ENCODE data around the gene LDLRAD4.

Gene LDLRAD4

DNA sequence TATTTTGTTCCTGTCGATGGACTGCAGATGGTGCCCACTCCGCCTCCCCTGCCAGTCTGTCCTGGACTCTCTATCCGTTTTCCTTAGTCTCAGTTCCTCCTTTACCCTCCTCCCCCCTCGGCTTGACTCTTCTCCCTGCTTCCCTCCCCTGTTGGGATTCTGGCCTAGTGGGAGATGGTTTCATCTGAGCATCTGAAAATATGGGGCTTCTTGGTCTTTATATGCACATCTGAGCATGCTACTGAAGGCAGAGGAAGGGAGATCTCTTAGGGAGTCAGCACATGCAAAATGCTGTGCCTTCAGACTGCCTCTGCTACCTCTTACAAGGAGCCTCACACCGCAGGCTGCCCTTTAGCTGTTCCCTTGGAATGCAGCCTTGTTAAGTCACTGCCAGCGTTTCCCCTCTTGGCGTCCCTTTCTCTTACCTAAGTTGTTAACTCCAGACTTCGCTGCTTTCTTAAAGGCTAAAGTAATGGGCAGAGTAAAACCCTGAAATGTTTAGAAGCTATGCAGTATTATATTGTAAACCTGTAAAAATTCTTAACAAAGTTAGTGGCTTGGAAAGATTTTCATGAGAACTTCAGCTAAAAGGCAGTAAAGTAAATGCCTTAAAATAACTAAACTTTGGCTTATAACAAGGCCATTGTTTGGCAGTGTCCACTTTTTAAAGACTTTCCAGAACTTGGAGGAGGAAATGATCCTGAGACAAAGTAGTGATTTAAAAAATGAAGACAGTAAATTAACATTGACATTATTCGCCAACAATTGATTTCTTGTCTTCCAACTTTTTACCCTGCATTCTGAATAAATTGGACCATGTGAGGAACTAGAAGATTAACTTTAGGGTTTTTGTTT lies 49.8 kb downstream of the LDLRAD4 start:
- no peak for DNase-seq

DNA sequence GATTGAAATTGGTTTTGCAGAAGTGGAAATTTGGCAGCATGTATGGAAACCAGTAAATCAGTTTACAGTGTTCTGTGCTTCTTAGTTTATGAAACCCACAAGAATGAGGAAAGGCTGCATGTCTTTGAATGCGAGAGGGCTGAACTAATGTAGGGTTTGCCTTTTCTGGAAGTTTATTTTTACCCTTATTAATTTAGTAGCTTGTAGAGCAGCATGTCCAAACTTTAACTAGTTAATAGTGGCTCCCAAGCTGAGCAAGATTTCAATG lies 50.4 kb downstream of the LDLRAD4 start:
- DNase-seq, result no peak

DNA sequence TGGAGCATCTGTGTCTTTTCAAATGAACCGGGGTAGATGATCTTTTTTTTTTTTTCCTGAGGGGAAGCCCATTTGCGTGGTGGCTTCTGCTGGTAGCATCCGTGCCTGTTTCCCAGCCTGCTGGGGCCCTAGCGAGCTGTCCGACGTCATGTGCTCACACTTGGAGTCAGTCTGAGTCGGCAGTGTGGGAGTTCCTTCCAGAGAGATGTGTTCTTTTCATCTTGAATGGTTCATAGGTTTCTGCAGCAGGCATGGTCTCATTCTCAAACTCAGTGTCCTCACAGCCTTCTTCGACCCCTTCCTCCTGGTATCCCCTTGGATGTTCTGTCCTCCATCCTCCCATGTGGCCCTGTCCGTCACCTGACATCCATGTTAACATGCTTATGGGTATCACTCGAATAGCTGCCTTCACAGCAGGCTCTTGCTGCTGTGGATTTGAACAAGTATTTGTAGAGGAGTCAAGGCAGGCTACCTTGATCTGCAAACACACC lies 51.0 kb downstream of the LDLRAD4 start:
- no peak for DNase-seq

DNA sequence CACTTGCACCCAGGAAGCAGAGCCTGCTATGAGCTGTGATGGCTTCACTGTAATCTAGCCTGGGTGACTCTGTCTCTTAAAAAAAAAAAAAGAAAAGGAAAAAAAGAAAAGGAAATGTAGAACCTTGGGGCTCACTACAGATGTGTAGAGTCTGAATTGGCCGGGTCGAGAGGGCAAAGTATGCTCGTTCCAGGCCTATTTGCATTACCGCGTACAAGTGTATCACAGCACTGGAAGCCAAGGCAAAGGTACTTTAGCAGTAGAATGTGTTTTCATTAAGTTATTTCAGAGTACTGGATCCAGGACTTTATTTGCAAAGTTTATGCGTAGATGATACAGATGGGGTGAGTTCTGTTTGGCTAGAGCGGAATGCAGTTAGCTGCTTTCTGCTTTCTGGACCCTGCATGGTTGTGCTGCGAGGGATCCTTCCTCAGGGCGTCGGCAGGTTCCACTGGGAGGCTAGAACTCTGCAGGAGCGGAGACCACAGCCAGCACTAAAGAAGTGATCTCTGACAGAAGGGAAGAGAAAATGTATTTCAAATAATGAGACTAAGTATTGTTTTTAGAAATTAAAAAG lies 51.8 kb downstream of the LDLRAD4 start:
- no peak for DNase-seq

DNA sequence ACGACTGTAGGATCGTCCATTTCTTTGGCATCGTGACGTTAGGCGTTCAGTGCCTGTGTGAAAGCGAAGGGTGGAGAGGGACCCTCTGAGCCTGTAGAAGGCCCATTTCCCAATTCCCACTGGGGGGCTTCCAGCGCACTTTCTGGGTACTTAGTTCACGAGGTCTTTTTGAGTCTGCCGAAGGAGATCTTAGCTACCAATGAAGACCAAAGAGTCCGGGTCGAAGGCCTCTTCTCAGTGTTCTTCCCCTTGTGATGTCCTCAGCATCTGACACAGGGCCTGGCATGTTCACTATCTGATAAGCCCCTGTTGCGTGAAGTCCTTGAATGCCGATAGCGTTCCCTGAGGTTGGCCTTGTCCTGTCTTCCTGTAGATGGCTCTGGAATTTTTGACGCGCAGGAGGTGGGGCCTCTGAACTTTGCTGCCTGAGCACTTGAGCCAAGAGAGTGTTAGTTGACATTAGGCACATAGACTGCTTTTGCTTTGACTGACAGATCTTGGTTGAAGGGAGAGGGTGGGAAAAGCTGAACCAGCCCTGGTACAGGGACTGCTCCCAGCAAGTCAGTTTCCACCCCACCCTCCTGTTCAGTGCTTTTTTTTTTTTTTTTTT lies 52.8 kb downstream of the LDLRAD4 start:
- DNase-seq, result no peak

DNA sequence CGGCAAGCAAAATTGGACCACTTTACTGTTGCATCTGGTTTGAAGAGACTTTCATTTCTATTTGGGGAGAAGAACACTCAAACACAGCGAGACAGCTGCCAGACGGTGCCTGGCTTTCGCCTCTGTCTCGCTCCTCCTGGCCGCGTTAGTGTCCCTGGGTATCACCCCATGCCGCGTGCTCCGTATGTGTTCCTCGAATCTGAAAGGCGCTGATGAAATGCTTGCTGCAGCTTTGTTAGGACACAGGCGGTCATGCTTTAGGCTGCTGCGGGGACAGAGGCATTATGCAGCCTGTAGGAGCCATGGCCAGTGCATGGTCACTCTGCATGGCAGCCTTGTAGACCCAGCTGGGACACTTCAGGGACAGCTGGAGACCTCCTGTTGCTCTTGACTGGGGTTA lies 53.9 kb downstream of the LDLRAD4 start:
- DNase-seq, result no peak

DNA sequence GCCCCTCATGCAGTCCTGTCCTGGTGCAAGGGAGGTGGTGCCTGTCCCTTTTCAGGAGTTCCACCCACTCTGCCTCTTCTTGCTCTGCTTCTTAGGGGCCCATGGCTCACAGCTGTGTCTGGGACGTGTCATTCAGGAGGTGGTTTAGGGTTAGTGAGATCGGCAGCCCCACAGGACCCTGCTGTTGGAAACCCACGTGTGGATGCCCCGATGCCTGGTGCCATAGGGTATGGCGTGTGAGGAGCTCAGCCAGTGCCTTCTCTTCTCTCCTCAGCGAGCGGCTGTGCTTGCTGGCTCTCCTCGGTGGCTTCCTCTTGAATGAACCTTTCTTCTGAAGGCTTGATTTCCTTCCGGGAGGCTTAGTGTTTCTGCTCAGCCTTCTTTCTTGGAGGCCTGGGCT lies 55.2 kb downstream of the LDLRAD4 start:
- DNase-seq, result peak; percentile 48

DNA sequence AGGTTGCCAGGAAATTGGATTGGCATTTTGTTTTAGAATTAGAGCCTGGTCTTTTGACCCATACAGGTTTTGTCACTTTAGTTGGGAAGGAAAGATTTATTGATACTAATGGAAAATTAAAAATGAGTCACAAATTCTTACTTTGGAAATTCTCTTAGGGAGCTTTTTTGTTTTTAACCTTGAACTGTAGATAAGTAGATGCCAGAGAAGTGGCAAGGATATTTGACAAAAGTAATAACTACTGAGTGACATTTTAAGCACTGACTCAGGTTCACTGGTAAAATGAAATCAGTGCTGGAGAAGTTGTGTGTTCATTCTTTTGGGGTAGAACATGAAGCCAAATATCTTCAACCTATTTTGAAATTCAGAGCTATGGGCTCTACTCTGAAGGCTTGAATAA lies 56.5 kb downstream of the LDLRAD4 start:
- DNase-seq, result no peak

DNA sequence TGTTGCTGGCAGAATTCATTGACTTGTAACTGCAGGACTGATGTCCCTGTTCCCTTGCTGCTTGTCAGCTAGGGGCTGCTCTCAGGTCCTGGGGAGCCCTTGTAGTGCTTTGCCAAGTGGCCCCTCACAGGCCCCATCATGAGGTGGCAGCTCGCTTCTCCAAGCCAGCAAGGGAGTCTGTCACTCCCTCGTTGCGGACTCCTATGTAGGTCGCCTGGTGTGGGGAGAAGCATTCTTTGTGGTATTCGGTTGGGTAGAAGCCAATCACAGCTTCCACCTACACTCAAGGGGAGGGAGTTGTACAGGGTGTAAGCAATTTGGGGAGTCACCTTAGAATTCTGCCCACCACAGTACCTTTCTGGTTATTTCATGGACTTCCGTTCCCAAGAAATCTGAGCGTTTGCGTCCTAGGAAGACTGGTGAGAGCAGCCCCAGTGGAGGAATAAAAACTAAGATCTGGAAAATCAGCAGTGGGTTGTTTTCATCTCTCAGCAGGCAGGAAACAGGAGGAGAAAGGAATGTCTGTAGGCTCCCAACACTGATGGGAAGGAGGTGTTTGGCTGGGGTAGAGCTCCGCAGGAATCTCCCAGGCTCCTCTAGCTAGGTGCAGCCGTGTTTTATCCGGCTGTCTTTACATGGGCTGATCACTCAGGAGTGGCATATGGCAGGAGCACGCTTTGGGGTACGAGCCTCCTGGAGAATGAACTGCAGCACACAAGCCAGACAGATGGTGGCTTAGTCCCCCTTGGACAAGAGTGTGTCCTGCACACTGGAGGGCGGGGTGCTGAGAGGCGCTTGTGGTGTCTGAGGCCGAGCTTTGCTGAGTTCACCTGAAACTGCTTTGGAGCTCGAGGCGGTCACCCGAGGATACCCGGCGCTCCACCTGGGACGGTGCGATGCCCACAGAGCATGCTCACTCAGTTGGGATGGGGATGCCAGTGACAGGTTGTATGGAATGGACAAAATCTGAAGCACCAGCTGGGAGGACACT lies 58.3 kb downstream of the LDLRAD4 start:
- DNase-seq, result peak; percentile 54

DNA sequence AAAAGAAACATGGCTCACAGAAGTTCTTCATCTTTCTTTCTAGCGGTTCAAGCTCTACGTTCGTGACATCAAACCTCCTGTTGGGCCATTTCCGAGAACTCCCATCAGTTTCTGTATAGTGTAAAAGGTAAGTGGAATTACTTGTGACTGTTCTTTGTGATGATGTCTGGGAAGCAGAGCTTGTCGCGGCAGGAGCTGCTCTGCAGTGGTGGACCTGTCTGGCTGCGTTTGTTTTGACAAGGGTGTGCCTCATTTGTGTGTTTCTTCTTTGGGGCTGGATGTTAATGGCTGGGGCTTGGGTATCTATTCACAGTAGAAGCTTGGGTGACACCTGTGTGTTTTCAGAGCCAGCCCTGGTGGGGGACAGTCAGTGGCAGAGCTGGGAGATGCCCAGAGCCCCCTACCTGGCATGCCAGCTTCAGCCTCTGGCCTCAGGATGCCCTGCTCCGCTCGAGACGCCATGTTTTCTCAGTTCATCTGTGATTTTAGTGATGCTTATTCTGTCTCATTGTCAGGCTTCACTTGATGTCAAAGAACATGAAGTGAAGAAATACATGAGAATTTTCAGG lies 59.6 kb downstream of the LDLRAD4 start:
- no peak for DNase-seq

DNA sequence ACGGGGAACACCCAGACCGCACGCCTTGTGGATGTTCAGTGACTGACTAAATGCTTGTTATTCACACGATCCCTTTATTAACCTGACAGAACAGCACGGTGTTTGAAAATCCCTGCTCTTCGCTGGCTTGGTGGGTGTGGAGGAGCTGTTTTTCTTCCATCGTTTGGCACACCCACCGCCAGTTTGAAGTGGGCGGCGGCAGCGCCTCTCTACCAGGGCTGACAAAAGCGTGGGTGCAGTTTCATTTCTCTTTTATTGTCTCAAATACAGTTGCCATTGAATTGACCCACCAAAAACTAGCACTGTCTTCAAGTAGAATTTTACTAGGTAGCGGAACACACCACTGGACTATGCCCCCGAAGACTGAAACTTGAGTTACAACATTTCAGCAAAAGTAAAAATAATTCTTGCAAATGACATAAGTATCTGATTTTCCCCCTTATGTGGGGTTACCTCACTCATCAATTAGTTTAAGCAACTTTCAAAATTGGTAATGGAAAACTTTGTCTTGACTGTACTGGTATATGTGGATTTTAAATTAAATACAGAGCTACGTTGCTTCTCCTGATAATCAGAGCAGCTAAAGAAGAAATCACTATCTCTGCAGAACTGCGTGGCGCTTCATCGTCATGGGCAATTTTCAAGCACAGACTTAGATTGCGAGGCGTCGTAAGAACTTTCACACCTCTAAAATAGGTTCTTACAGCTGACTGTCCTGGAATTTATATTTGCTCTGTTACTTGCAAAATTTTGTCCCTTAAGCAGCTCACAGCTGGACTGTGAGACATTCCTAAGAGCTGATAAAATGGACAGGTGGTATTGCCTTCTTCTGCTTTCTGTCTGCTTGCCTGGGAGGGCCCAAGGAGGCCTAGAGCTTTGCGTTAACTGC lies 60.9 kb downstream of the LDLRAD4 start:
- peak; percentile 32 for DNase-seq

DNA sequence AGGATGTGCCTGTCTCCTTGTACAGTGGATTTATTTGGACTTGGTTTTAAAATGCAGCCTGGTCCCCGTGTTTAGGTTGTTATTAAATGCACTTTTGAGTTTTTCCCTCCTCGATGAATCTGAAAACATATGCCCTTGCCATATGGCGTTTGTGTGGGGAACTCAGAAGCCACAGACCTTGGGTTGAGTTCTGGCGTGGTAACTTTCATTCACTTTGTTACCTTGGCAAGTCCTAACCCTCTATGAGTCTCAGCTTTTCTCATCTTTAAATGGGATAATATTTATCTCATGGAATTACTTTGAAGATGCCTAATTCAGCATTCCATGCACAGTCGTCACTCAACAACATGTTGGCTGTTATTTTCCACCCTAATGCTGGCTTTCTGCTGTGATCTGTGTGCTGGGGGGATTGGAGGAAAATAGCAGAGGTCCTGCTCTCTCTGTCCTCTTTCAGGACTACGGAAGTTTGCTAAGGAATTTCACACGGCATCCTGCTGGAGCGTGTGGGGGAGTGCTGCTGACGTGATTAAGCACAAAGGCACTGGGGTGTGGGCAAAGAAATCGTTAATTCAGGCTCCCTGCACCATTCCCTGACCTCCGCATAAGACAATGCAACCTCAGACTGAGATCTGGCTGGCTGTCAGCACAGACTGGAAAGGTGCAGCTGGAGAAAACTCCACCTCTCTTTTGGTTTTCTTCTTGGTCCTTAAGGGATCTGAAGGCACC lies 61.7 kb downstream of the LDLRAD4 start:
- DNase-seq, result no peak

DNA sequence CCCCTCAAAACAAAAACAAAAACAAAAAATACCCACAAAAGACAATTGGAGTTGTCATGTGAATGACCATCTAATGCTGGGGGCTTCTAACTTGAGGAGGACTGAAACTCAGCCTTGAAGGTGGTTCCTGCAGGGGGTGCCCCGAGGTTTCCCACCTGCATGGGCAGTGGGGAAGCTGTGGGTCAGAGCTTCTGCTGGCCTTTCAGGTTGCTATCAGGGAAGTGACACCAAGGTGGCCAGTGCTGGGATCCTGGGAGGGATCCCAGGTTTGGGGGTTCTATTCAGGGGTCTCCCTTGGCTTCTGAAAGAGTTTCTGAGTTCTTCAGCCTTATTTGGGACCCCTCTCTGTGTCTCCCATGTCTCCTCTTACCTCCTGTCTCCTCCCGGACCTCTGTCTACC lies 62.8 kb downstream of the LDLRAD4 start:
- DNase-seq, result no peak

DNA sequence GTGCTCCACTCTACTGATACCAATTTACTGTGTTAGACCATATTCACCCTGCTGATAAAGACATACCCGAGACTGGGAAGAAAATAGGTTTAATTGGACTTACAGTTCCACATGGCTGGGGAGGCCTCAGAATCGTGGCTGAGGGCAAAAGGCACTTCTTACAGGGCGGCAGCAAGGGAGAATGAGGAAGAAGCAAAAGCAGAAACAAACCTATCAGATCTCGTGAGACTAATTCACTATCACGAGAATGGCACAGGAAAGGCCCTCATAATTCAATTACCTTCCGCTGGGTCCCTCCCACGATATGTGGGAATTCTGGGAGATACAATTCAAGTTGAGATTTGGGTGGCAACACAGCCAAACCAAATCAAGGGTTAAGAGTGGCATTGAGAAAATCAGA lies 65.2 kb downstream of the LDLRAD4 start:
- no peak for DNase-seq

DNA sequence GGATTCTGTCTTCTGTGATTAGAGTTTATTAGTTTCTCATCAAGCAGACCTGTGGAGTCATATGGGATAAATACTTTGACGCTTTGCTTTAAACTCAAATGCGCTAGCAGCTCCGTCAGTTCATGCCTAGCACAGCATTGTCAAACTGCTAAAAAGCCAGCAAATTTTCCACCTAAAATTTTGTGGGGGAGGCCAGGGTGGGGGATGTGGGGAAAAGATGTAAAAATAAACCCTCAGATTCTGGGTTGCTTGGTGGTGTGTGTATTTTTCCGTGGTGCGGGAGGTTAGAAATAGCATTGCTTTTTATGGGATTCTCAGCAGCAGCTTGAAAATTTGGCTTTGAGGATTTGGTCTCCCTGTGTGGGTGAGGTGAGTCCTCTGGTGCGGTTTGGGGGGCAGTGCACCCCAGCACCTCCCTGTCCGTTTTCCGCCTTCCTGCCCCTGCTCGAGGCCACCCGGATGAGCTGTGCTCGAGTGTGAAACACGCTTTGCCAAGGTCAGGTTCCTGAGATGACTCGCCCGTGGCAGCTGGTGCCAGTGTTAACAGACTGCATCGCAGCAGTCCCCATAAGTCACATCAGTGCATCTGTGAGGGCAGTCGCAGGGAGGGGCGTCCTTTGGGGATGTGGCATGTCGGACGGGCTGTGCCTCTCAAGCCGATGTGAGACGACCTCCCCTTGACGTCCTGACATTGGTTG lies 65.9 kb downstream of the LDLRAD4 start:
- DNase-seq, result no peak

DNA sequence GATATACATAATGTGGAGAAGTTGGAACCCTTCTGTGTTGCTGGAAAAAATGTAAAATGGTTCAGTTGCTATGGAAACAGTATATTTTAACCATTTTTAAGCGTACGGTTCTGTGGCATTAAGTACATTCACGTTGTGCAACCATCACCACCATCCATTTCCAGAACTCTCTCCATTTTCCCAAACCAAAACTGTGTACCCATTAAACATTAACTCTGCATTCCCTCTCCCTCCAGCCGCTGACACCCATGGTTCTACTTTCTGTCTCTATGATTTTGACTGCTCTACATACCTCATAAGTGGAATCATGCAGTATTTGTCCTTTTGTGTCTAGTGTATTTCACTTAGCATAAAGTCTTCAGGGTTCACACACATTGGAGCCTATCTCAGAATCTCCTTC lies 67.3 kb downstream of the LDLRAD4 start:
- DNase-seq, result no peak

DNA sequence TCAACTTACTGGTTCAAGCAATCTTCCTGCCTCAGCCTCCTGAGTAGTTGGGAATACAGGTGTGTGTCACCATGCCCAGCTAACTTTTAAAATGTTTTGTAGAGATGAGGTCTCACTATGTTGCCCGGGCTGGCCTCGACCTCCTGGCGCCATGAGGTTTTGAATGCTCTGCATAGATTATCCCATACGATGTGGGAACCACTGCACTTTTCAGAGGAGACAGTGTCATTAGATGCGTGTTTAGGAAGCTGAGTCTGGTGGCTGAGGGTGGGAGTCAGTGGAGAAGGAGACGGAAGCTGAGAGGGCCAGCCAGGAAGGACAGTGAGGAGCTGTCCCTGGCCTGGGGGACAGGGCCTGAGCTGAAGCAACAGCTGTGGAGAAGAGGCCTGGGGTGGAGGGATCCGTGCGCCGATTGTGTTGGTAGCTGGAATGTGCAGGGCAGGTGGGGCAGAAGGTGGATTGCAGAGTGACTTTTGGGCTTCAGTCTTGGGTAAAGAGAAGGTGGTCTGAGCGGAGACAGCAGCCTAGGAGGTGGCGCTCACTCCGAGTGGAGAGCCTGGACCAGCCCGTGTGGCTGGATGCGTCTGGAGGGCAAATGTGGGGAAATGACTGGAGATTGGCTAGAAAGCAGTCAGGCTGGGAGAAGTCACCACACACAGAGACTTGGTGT lies 68.0 kb downstream of the LDLRAD4 start:
- no peak for DNase-seq

DNA sequence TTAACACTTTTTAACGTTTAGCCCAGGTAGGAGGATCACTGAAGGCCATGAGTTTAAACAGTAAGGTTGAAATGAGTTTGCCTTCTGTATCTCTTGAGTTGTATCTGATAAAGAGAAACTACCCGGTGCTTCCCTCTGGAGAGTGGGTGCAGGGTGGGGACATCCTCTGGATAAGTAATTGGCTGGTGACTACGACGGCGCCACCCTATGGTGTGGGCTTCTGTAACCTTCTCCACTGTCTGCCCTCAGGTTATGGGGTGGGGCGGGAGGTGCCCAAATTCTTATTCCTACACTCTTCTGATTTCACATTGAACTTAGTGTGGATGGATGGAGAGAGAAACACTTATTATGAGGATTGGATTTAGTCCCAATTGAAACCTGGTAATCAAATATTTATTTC lies 68.8 kb downstream of the LDLRAD4 start:
- peak; percentile 35 for DNase-seq

DNA sequence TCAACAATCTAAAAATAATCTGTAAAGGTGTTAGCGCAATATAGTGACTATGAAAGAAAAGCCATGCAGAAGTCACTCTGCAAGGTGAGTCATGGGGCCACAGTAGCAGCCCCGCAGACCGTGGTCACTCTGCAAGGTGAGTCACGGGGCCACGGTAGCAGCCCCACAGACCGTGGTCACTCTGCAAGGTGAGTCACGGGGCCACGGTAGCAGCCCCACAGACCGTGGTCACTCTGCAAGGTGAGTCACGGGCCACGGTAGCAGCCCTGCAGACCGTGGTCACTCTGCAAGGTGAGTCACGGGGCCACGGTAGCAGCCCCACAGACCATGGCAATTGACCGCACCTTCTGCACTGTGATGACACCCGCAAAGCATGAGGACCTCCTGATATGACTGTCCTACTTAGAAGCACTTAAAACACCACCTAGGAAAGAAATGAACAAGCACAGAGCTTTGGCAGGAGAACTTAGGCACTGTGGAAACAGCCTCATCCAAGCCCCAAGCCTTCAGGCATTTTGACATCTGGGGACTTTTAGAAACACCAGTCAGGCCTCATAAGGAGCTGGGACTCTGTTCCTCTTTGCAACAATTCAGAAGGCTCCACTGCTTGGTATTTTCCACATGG lies 70.1 kb downstream of the LDLRAD4 start:
- DNase-seq, result no peak
